HG02571 (cell line): Measurements from ENCODE around the gene AKT1S1.

Experiments used
- ATAC-seq: cut with Tn5 transposase; IDR thresholded peaks from one replicate; pipeline ENCODE4 v1.9.1; 2021; ENCODE audit warnings: mild to moderate bottlenecking, moderate library complexity; ENCODE audit not compliant: unreplicated experiment

The AKT1S1 gene

GRCh38 chr19:49855676-49856573 lies 21.2 kb downstream of the AKT1S1 start:
- no peak for ATAC-seq

DNA sequence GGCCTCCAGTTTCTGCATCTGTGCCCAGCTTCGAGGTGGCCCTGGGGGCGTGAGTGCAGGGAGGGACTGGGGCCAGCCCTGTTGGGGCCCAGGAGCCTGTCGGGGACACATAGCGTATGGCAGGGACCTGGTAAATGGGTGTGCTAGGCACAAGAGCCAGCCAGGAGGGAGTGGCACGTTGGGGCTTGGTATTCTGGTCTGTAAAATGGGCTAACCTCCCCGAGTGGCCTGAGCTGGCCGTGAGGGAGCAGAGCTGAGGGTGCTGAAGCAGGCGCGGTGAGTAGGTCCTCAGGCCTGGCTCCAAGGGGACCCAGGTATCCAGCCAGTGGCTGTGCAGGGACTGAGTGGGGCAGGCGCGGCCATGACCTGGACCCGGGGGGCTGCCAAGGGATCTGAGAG lies 21.9 kb downstream of the AKT1S1 start:
- ATAC-seq: no peak

GRCh38 chr19:49854378-49855263 lies 22.5 kb downstream of the AKT1S1 start:
- no peak for ATAC-seq

DNA sequence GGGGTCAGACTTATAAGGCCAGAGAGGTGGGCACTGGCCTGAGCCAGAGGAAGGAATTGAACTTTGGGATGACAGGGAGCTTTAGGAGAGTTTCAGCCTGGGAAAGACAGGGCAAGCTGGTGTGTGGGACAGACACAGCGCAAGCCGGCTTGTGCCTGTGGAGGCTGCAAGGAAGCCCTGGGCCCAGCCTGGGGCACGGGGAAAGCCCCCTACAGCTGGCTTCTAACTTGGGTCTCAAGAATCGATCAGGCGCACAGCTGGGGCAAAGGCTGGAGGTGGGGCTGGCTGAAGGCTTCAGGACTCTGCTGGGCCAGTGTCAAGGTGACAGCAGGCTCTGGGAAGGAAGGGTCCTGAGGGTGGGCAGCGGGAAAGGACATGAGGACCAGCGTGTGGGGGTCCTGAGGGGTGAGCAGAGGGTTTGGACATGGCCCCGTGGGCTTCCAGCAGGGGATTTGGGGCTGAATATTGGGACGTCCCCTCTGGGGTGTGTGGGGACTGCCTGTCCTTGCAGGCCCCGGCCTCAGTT lies 23.2 kb downstream of the AKT1S1 start:
- no peak for ATAC-seq

- ATAC-seq: no peak
Observed at GRCh38 chr19:49852631-49853126, 24.5 kb downstream of the AKT1S1 start.

- ATAC-seq: no peak
Observed at GRCh38 chr19:49851456-49852259, 25.5 kb downstream of the AKT1S1 start.

DNA sequence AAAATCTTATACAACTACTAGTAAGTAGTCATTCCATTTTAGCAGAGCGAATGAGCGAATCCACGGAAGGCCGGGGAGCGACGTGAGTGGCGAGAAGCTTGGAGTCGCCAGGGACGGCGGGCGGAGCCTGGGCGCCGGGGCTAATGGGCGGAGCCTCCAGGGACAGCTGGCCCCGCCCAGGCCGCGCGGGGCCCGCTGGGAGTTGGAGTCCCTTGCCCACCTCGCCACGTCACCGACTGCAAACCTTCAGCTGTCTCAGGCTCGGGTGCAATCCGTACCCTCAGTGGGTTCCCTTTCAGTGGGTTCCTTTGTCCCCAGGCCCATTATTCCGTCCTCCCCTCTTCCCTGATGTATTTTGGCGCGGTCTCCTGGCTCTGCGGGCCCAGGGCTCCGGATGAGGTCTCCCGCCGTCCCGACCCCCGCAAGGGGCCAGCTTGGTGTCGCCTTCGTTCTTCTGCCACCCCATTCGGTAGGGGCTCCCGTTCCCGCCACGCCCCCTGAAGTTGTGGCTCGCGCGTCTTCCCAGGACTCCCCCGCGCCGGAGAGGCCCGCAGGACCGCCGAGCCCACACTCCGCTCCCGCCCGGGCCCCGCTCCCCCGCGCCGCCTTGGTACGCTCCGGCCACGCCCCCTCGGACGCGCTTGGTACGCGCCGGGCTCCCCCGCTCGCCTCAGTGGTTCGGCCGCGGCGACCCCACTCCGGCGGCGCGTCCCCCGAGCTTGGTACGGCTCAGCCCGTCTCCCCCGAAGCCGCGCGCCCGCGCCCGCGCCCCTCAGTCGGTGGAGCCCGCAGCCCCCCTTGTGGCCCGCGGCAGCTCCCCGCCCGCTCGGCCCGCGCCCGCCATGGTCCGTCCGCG lies 26.4 kb downstream of the AKT1S1 start, which contains the start of gene PTOV1:
PTOV1 (plus strand) TSS at position 673 of the 856 bp plus-strand sequence.
- ATAC-seq: peak; percentile 73

DNA sequence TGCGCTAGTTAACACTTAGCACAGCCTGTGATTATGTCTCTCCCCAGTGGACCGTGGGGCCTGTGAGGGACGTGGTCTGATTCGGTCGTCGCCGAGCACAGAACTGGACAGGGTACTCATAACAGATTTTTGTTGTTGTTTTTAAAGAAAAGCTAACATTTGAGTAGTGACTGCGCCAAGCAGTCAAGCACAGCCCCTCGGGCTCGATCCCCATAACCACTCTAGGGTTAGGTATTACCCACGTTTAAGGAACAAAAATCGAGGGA lies 27.0 kb downstream of the AKT1S1 start:
- no peak for ATAC-seq

DNA sequence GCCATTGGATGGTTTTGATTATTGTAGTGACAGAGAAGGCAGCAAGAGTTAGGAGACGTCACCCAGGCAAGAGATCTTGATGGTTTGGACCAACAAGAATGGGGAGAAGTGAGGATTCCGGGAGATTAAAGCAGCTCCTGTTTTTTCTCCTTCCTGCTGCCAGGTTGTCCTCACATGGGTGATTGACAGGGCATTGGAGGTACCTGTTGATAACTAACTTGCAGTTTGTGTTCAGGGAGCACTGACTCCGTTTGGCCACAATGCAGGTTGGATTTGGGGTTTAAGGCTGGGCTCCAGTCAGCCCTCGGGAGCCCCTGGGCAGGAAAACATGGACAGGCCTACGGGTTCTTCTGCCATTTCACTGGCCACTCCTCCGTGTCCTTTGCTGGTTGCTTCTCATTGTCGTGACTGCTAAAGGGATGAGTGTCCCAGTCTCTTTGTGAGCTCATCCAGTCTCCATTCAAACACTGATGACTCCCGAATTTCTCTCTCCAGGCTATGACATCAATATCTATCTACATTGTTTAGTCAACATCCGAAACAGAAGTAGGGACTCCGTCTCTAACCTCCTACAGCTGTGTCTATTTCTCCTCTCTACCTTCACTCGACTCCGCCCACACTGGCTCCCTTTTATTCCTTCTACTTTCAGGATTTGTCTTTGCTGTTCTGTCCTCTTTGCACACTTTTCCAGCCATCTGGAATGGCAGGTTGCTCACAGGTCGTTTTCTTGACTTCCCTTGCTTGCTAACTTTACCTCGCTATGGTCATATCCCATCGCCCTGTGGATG lies 27.5 kb downstream of the AKT1S1 start:
- ATAC-seq: no peak

DNA sequence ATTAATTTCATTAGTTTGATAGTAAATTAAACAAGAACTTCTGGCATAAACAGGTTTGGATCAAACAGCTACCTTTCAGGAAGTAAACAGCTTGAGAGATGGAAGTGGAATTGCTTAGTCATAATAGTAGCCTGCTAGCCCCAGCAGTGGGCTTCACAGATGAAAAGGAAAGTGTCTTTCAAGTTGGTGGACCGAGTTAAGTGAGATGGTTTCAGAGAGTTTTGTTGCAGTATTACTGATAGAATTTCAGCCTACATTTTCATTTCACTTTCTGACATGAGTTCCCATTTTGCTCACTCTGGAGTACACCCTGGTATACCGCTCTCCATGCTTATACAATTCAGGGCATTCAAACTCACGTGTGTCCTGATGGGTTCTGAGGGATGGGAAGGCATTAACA lies 28.2 kb downstream of the AKT1S1 start:
- no peak for ATAC-seq

- no peak for ATAC-seq
Observed at GRCh38 chr19:49847731-49848696, 29.1 kb downstream of the AKT1S1 start.

GRCh38 chr19:49846408-49846807 lies 30.7 kb downstream of the AKT1S1 start:
- no peak for ATAC-seq

GRCh38 chr19:49845414-49845813 lies 31.7 kb downstream of the AKT1S1 start:
- no peak for ATAC-seq

DNA sequence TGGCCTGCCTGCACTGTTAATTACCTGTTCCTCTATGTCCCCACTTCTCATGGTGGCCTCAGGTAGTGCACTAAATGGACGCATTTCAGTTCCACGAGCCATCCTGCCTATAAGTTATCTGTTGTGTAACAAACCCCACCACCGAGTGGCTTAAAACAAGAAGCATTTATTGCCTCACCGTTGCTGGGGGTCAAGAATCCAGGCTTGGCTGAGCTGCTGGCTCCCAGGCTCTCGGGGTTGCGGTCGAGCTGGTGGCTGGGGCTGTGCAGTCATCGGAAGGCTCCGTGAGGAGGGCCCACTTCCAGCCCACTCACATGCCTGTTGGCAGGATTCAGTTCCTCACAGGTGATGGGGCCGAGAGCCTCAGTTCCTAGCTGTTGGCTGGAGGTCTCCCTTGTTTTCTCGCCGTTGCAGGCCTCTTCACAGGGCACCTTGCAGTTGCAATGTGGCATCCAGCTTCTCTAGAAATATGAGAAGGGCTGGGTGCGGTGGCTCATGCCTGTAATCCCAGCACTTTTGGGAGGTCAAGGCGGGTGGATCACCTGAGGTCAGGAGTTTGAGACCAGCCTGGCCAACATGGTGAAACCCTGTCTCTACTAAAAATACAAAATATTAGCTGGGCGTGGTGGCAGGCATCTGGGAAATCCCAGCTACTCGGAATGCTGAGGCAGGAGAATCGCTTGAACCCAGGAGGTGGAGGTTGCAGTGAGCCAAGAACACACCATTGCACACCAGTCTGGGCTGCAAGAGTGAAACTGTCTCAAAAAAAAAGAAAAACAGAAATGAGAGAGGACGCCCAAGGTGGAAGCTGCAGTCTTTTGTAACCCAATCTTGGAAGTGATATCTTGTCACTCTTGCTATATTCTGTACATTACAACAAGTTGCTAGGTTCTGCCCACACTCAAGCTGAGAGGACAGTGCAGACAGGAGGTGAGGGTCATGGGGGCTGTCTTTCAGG lies 32.7 kb downstream of the AKT1S1 start:
- no peak for ATAC-seq

DNA sequence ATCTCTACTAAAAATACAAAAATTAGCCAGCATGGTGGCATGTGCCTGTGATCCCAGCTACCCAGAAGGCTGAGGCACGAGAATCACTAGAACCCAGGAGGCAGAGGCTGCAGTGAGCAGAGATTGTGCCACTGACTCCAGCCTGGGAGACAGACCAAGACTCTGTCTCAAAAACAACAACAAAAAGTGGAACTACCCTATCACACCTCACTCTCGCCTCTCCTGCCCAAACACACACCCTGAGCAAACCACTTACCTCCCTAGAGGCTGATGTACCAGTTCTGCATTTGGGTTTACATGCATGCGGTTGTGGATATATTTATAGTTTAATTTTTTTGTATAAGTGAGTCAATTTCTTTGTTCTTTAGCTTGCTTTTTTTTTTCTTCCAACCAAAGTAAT lies 33.9 kb downstream of the AKT1S1 start:
- ATAC-seq: no peak

DNA sequence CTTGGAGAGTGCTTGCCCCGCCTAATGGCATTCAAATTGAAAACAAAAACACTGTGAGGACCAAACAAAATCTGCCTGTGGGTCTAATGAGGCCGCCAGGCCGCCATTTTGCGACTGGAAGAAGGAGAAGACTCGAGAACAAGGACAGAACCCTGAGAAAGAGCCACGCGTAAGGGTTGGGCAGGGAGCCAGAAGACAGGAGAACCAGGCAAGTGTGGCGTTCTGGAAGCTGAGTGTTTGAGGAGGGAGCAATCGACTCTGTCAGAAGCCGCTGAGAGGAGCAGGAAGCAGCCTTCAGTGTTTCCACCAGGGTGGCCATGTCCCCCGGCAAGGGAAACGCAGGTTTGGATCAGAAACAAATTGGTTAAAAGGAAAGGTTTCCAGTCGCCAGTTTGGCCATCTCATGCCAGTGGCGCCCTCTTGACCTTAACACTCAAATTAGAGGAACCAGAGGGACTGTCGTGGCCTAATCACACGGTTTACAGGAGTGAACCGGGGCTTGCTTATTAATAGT lies 36.4 kb downstream of the AKT1S1 start:
- no peak for ATAC-seq

DNA sequence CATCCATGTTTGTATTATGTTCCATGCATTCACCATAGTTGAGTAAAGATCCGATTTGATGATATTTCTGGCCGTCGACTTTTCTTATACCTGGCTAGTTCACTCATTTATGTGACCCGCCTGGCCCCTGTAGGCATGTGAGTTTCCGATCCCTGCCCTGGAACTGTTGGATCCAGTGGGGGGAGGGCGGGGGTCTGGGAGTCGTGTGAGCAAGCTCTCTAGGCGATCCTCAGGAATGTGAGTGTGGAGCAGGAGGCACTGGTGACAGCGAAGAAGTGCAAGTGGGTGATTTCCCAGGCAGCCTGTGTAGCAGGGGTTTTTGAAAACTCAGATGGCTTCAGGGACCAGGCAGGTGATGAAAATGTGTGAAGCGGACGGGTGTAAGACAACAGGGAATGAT lies 36.8 kb downstream of the AKT1S1 start:
- ATAC-seq: no peak
